MM.1S (cell line): ENCODE results near the gene EML1.

Source experiments
- EZH2 ChIP-seq: fragments of 300-600 bp; sonication (generic); optimal IDR thresholded peaks from 2 replicates; pipeline ENCODE3; 2017; ENCODE audit warnings: low read depth, mild to moderate bottlenecking, antibody characterized with exemption, low read length, mixed read lengths
- EZH2phosphoT487 ChIP-seq: fragments of 300-600 bp; sonication (generic); IDR thresholded peaks from 2 replicates; pipeline ENCODE4 v1.6.1; 2018; ENCODE audit warnings: antibody characterized with exemption, low read length
- TF ChIP-seq, protein P1 (sequence below): fragments of 300-600 bp; sonication (generic); IDR thresholded peaks from 2 replicates; pipeline ENCODE4 v1.5.1; 2016; ENCODE audit warnings: antibody characterized with exemption, low read length, mixed read lengths

DNA sequence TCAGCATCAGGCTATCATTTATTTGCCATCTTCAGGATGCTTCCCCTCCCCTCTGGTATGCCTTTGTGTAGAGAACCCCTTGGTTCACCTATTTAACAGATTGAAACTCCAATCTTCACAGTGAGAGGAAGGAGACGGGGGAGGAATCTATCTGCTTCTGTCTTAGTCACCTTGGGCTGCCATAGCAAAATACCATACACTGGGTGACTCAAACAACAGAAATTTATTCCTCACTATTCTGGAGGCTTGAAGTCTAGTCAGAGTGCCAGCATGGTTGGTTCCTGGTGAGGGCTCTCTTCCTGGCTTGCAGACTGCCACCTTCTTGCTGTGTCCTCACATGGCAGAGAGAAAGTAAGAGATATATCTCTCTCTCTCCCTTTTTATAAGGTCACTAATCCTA is 13.5 kb upstream of the EML1 start:
- TF ChIP-seq, protein P1, sequence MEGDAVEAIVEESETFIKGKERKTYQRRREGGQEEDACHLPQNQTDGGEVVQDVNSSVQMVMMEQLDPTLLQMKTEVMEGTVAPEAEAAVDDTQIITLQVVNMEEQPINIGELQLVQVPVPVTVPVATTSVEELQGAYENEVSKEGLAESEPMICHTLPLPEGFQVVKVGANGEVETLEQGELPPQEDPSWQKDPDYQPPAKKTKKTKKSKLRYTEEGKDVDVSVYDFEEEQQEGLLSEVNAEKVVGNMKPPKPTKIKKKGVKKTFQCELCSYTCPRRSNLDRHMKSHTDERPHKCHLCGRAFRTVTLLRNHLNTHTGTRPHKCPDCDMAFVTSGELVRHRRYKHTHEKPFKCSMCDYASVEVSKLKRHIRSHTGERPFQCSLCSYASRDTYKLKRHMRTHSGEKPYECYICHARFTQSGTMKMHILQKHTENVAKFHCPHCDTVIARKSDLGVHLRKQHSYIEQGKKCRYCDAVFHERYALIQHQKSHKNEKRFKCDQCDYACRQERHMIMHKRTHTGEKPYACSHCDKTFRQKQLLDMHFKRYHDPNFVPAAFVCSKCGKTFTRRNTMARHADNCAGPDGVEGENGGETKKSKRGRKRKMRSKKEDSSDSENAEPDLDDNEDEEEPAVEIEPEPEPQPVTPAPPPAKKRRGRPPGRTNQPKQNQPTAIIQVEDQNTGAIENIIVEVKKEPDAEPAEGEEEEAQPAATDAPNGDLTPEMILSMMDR: no peak
- no peak for TF ChIP-seq EZH2
- TF ChIP-seq EZH2phosphoT487: no peak
